Mesenchymal stem cell (in vitro differentiated cells and primary cell): ENCODE results near the gene AFAP1L2.

Experiments used
- DNase-seq: peaks from one replicate; pipeline ENCODE4 v3.0.0-alpha.2; 2013
- H2AFZ ChIP-seq: one replicate; pipeline ENCODE4 v1.6.1; 2013; ENCODE audit warnings: low read depth, mild to moderate bottlenecking, control low read depth, inconsistent platforms, low read length, moderate library complexity
- H2AK5ac ChIP-seq: 2 replicates; pipeline ENCODE4 v1.6.1; 2013; ENCODE audit warnings: low read length, moderate library complexity, mild to moderate bottlenecking, inconsistent platforms; ENCODE audit not compliant: severe bottlenecking
- H2BK120ac ChIP-seq: one replicate; pipeline ENCODE4 v1.6.1; 2013; ENCODE audit warnings: low read depth, mild to moderate bottlenecking, inconsistent platforms, low read length, moderate library complexity
- H2BK12ac ChIP-seq, 2 experiments: one replicate each; pipeline ENCODE4 v1.6.1; 2013; ENCODE audit warnings: inconsistent platforms in 2 of 2, low read length in 2 of 2, mild to moderate bottlenecking in 2 of 2, moderate library complexity in 2 of 2, control low read depth in 1 of 2
- H2BK15ac ChIP-seq: one replicate; pipeline ENCODE4 v1.6.1; 2013; ENCODE audit warnings: mild to moderate bottlenecking, low read depth, inconsistent platforms; ENCODE audit not compliant: poor library complexity, severe bottlenecking
- H2BK5ac ChIP-seq: 2 replicates; pipeline ENCODE4 v1.6.1; 2013; ENCODE audit warnings: low read depth, mild to moderate bottlenecking, low read length, control low read depth, inconsistent platforms; ENCODE audit not compliant: poor library complexity, severe bottlenecking
- H3K14ac ChIP-seq, 2 experiments: one replicate each; pipeline ENCODE4 v1.6.1; 2013; ENCODE audit warnings: inconsistent platforms in 2 of 2, low read length in 2 of 2, control low read depth in 1 of 2, mild to moderate bottlenecking in 1 of 2, moderate library complexity in 1 of 2
- H3K18ac ChIP-seq, 2 experiments: one replicate each; pipeline ENCODE4 v1.6.1; 2013; ENCODE audit warnings: inconsistent platforms in 2 of 2, low read length in 2 of 2, control low read depth in 1 of 2, low read depth in 1 of 2, mild to moderate bottlenecking in 1 of 2
- H3K23ac ChIP-seq, 2 experiments: one replicate each; pipeline ENCODE4 v1.6.1; 2013; ENCODE audit warnings: inconsistent platforms in 2 of 2, low read length in 2 of 2, mild to moderate bottlenecking in 2 of 2, moderate library complexity in 2 of 2, control low read depth in 1 of 2
- H3K27ac ChIP-seq: 2 replicates; pipeline ENCODE4 v1.5.1; 2013; ENCODE audit warnings: mild to moderate bottlenecking, moderate library complexity, low read length, control low read depth, inconsistent platforms; ENCODE audit not compliant: poor library complexity, severe bottlenecking
- H3K27me3 ChIP-seq, 2 experiments: 2 replicates each; pipeline versions ENCODE4 v1.6.1 to v1.7.0; 2013; ENCODE audit warnings: low read length in 2 of 2, mild to moderate bottlenecking in 2 of 2, moderate library complexity in 2 of 2, control low read depth in 1 of 2, inconsistent platforms in 1 of 2; ENCODE audit not compliant: control insufficient read depth in 1 of 2, insufficient read depth in 1 of 2
- H3K36me3 ChIP-seq, 2 experiments: 2 replicates each; pipeline versions ENCODE4 v1.6.1 to v1.7.0; 2013; ENCODE audit warnings: low read length in 2 of 2, control low read depth in 1 of 2, inconsistent platforms in 1 of 2, low read depth in 1 of 2, mild to moderate bottlenecking in 1 of 2; ENCODE audit not compliant: insufficient read depth in 2 of 2, control insufficient read depth in 1 of 2
- H3K4ac ChIP-seq, 2 experiments: one replicate each; pipeline ENCODE4 v1.6.1; 2013; ENCODE audit warnings: inconsistent platforms in 2 of 2, low read length in 2 of 2, mild to moderate bottlenecking in 2 of 2, moderate library complexity in 2 of 2, control low read depth in 1 of 2, low read depth in 1 of 2
- H3K4me1 ChIP-seq: 2 replicates; pipeline ENCODE4 v1.6.1; 2013; ENCODE audit warnings: low read depth, low read length, control low read depth; ENCODE audit not compliant: control insufficient read depth, insufficient read depth
- H3K4me2 ChIP-seq: 2 replicates; pipeline ENCODE4 v1.6.1; 2013; ENCODE audit warnings: low read length, mild to moderate bottlenecking, inconsistent platforms; ENCODE audit not compliant: poor library complexity, severe bottlenecking
- H3K4me3 ChIP-seq, 2 experiments: 2 replicates each; pipeline versions ENCODE4 v1.5.1 to v1.7.0; 2013; ENCODE audit warnings: low read length in 2 of 2, mild to moderate bottlenecking in 2 of 2, control low read depth in 1 of 2, low read depth in 1 of 2; ENCODE audit not compliant: insufficient read depth in 1 of 2
- H3K79me1 ChIP-seq: replicated peaks from 2 replicates; pipeline ENCODE4 v1.6.1; 2013; ENCODE audit warnings: mild to moderate bottlenecking, control low read depth, low read length, inconsistent platforms; ENCODE audit not compliant: poor library complexity, severe bottlenecking
- H3K9ac ChIP-seq: 2 replicates; pipeline ENCODE4 v1.7.0; 2013; ENCODE audit warnings: mild to moderate bottlenecking, low read length, moderate library complexity
- H3K9me3 ChIP-seq: 2 replicates; pipeline ENCODE4 v1.7.0; 2013; ENCODE audit warnings: mild to moderate bottlenecking, low read length; ENCODE audit not compliant: control insufficient read depth
- H4K8ac ChIP-seq: one replicate; pipeline ENCODE4 v1.6.1; 2013; ENCODE audit warnings: inconsistent platforms, mild to moderate bottlenecking, low read length, moderate library complexity
- H4K91ac ChIP-seq: one replicate; pipeline ENCODE4 v1.6.1; 2013; ENCODE audit warnings: mild to moderate bottlenecking, low read length, inconsistent platforms
- WGBS: methylation state at CpG from one replicate; pipeline ENCODE4 v1.1.7; 2013; ENCODE audit warnings: mixed read lengths; 5-methylcytosine and 5-hydroxymethylcytosine counted together

AFAP1L2 gene

GRCh38 chr10:114304571-114305421 lies 99.5 kb downstream of the AFAP1L2 start:
- Histone ChIP-seq H3K27ac (peak overlapping the region; percentile 60), H2BK120ac (no peak overlapping the region), H2BK5ac (no peak overlapping the region), H3K9ac (no peak overlapping the region), H3K4me1 (peaks cover 47% of the 10 kb centered on the region), H3K36me3 (peaks cover 0 to 4% of the 10 kb centered on the region in 2 experiments), H2AK5ac (no peak overlapping the region), H3K4me3 (peak overlapping the region in 1 of 2 experiments; percentile 47), H3K79me1 (no peaks in the 10 kb centered on the region), H2BK15ac (peak overlapping the region; percentile 63), H3K14ac (peak overlapping the region in 1 of 2 experiments; percentile 73), H4K91ac (peak overlapping the region; percentile 96), H3K27me3 (peaks cover 0 to 49% of the 10 kb centered on the region in 2 experiments), H3K9me3 (no peaks in the 10 kb centered on the region), H4K8ac (peak overlapping the region; percentile 70), H3K23ac (peak overlapping the region in 1 of 2 experiments; percentile 66), H3K18ac (peak overlapping the region; percentile 90 to 96), H3K4ac (peak overlapping the region; percentile 12 to 64), H2AFZ (no peak overlapping the region), H2BK12ac (peak overlapping the region; percentile 83 to 87), H3K4me2 (peak overlapping the region; percentile 73)
- WGBS, result 23% methylated on average over 41 of the region's 41 CpGs
- no peak for DNase-seq

GRCh38 chr10:114304017-114304570 lies 100.2 kb downstream of the AFAP1L2 start:
- Histone ChIP-seq H2BK5ac (no peak overlapping the region), H2AFZ (no peak overlapping the region), H3K4me3 (no peak overlapping the region), H2AK5ac (no peak overlapping the region), H3K79me1 (no peaks in the 10 kb centered on the region), H3K14ac (no peak overlapping the region), H3K4me1 (peaks cover 43% of the 10 kb centered on the region), H2BK12ac (no peak overlapping the region), H4K91ac (no peak overlapping the region), H3K4me2 (peak overlapping the region; percentile 73), H3K23ac (no peak overlapping the region), H2BK15ac (no peak overlapping the region), H4K8ac (peak overlapping the region; percentile 59), H3K9me3 (no peaks in the 10 kb centered on the region), H3K18ac (peak overlapping the region in 1 of 2 experiments; percentile 19), H3K9ac (peak overlapping the region; percentile 39), H3K27ac (peak overlapping the region; percentile 60), H2BK120ac (peak overlapping the region; percentile 29), H3K4ac (no peak overlapping the region), H3K36me3 (peaks cover 0 to 4% of the 10 kb centered on the region in 2 experiments), H3K27me3 (peaks cover 0 to 48% of the 10 kb centered on the region in 2 experiments)
- 1% methylated on average over 12 of the region's 14 CpGs for WGBS
- peak; percentile 98 for DNase-seq

- no peak overlapping the region for H3K23ac ChIP-seq
- H2BK12ac ChIP-seq, result peak overlapping the region; percentile 29 to 49
- no peak overlapping the region for H3K27ac ChIP-seq
- peak overlapping the region in 1 of 2 experiments; percentile 61 for H3K14ac ChIP-seq
- DNase-seq, result no peak
- no peak overlapping the region for H3K4ac ChIP-seq
- no peak overlapping the region for H2BK5ac ChIP-seq
- H4K91ac ChIP-seq, result peak overlapping the region; percentile 5
- H3K4me2 ChIP-seq, result no peak overlapping the region
- no peaks in the 10 kb centered on the region for H3K79me1 ChIP-seq
- peaks cover 0 to 4% of the 10 kb centered on the region in 2 experiments for H3K36me3 ChIP-seq
- peaks cover 0 to 47% of the 10 kb centered on the region in 2 experiments for H3K27me3 ChIP-seq
- peak overlapping the region in 1 of 2 experiments; percentile 19 for H3K18ac ChIP-seq
- H2AK5ac ChIP-seq, result peak overlapping the region; percentile 44
- no peak overlapping the region for H3K9ac ChIP-seq
- peak overlapping the region; percentile 29 for H2BK120ac ChIP-seq
- H2BK15ac ChIP-seq, result peak overlapping the region; percentile 92
- no peak overlapping the region for H2AFZ ChIP-seq
- H3K4me1 ChIP-seq, result peaks cover 38% of the 10 kb centered on the region
- H4K8ac ChIP-seq, result peak overlapping the region; percentile 59
- no peaks in the 10 kb centered on the region for H3K9me3 ChIP-seq
- H3K4me3 ChIP-seq, result no peak overlapping the region
- 79% methylated on average over 10 of the region's 10 CpGs for WGBS
These were observed 100.7 kb downstream of the AFAP1L2 start for GRCh38 chr10:114303556-114303955.
